GM12891 (cell line): ENCODE measurements around the gene TREX2.

Experiments used
- PAX5 ChIP-seq: IDR thresholded peaks from 2 replicates; pipeline ENCODE4 v1.6.1; 2011; ENCODE audit warnings: low read length, moderate library complexity, mild to moderate bottlenecking; ENCODE audit not compliant: insufficient read depth, severe bottlenecking
- POLR2A ChIP-seq: IDR thresholded peaks from 2 replicates; pipeline ENCODE4 v1.6.1; 2011; ENCODE audit warnings: low read depth, low read length, control low read depth
- POLR2AphosphoS5 ChIP-seq: IDR thresholded peaks from 2 replicates; pipeline ENCODE4 v1.6.1; 2011; ENCODE audit warnings: low read depth, low read length, control low read depth
- SPI1 ChIP-seq: IDR thresholded peaks from 2 replicates; pipeline ENCODE4 v1.6.1; 2011; ENCODE audit warnings: low read depth, low read length, control low read depth
- TAF1 ChIP-seq: IDR thresholded peaks from 2 replicates; pipeline ENCODE4 v1.6.1; 2011; ENCODE audit warnings: low read depth, low read length, control low read depth

- TF ChIP-seq PAX5 (no peak), POLR2A (no peak), TAF1 (no peak), POLR2AphosphoS5 (no peak), SPI1 (no peak)
These were observed 48.2 kb upstream of the TREX2 start for GRCh38 chrX:153494061-153494460.
